ENCODE data around the gene LYPLA2.
"Not testable (repeated sequence)": the region's sequence is repeated elsewhere in the genome, so short reads cannot be mapped to it uniquely, and the experiment has no call there.

The LYPLA2 gene

DNA sequence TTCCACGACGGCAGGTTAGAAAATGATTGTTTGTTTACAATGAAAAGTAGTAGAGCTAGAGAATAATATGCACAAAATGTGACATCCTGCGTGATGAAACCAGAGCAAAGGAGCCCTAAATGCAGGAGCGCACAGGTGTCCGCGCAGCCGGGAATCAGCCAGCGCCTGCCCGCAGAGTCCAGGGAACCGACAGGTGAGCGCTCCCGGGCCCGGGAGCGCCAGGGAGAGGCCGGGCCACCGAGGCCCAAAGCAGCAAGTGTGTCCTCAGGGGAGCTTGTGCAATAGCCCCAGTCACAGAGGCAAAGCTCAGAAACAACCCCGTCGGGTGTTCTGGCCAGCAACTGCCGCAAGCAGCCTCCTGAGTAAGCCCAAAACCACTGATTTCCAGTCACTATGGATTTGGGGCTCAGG, 10.4 kb downstream of the LYPLA2 start:
- DNase-seq (ENCODE audit: low spot score) = no peak

DNA sequence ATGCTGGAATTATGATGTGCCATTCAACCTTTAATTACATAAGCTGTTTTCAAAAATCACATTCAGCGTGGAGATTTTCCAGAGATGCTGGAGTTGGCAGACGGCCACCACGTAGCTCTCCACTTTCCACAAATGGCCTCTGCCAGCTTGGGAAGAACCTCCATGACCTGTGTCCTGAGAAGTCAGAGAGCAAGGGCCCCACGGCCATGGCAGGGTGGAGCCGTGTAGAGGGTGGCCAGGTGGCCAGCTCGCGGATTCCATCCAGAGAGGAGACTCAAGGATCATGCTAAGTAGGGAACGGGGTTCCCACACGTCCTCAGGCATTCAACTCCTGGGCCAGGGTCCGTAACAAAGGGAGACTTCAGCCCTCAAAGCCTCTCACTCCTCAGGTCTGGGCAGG, 10.9 kb downstream of the LYPLA2 start:
- DNase-seq (ENCODE audit: low spot score) = no peak

DNA sequence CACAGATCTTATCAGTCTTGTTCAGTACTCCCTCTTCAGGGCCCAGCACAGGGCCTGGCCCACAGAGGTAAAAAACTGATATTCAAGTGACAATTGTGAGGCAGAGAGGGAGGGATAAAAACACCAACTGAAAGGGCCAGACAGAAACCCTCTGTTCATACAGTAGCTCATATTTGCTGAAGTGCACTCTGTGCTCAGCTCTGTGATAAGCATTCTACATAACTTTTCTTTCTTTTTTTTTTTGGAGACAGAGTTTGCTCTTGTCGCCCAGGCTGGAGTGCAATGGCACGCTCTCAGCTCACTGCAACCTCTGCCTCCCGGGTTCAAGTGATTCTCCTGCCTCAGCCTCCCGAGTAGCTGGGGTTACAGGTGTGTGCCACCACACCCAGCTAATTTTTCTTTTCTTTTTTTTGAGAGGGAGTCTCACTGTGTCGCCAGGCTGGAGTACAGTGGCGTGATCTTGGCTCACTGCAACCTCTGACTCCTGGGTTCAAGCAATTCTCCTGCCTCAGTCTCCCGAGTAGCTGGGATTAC, 11.9 kb downstream of the LYPLA2 start:
- DNase-seq (ENCODE audit: low spot score) = not testable (repeated sequence)

DNA sequence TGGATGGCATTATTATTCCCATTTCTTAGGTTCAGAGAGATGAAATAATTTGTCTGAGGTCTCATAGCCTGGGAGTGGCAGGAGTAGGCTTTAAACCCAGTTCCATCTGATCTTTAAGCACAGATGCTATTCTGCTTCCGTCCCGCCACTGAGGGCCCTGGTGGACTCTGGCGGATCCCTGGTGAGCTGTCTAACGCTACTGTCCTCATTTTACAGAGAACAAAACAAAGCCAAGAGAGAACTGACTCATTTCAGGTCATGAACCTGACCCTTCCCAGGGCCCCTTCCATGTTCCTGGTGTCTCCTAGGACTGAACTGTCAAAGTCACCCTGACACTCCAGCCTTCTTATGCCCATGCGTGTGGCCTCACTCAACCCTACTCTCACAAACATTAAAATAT, 12.7 kb downstream of the LYPLA2 start:
- no peak for DNase-seq (ENCODE audit: low spot score)

DNA sequence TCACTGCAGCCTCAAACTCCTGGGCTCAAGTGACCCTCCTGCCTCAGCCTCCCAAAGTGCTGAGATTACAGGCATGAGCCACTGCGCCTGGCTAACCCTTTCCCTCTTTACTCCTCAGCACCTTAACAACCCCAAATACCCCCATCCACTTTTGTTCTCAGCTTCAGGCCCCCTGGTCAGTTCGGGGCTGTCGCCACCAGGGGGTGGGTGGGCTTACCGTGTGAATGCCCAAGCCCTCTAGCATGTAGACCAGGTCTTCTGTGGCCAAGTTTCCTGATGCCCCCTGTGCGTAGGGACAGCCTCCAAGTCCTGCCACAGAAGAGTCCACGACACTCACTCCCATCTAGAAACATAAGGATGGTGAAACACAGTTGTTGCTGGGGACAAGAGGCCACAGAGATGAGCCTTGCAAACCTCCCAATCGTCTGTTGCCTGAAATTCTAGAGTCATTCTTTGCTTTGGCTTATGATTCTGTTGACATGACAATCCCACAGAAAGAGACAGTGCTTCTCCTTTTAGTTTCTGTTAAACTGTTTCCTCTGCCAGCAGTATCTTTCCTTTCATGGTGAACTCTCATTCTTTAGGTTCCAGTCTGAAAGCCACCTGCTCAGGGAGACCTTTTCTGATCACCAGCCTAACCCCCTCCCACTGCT, 13.4 kb downstream of the LYPLA2 start:
- no peak for DNase-seq (ENCODE audit: low spot score)

DNA sequence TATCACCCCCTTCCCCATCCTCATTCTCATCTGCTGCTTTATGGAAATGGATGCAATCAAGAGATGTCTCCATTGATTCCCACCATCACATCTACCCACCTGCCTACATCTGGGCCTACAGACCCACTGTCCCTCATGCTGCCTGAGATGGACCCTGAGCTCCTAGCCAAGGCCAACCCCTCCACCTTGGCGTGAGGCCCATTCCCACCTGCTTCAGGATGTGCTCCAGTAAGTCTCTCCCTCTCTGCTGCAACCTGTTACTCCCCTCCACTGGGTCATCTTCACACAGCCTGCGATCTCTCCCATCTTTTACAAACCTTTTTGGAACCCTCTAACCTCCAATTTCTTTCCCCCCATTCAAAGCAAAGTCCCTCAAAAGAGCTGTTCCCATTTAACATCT, 14.1 kb downstream of the LYPLA2 start:
- DNase-seq (ENCODE audit: low spot score) = no peak

DNA sequence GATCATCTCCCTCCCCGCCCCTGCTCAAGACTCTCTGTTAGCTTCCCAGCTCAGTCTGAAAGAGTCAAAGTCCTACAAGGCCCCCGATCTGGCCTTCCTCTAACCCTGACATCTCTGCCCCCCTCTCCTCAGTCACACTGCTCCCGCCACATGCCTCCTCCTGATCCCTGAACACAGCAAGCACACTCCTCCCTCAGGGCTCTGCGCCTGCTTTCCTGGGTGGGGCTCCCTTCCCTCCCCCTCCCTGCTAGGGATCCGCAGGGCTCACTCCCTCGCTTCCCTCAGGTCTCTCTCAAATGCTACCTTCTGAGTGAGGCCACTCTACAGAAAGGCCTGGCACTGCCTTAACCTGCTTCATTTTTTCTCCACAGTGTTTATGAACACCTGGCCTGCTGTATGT, 15.3 kb downstream of the LYPLA2 start:
- no peak for DNase-seq (ENCODE audit: low spot score)

DNA sequence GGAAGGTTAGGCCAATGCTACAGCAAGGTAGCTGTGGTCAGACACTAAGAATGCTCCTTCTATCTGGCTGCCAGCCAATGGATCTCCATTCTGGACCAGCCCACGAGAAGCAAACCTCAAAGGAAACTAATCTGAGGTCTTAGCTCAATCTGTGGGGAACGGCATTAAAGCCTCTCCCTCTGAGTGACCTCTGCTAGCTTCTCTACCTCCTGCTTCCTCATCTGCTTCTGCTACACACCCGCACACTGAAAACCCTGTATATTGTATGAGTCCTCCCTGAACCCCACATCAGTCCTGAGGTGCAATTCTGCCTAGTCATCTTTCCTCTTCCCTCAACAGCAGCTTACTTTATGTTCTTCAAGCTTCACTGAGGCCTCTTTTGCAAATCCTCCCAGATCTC, 16.5 kb downstream of the LYPLA2 start:
- DNase-seq (ENCODE audit: low spot score) = no peak

DNA sequence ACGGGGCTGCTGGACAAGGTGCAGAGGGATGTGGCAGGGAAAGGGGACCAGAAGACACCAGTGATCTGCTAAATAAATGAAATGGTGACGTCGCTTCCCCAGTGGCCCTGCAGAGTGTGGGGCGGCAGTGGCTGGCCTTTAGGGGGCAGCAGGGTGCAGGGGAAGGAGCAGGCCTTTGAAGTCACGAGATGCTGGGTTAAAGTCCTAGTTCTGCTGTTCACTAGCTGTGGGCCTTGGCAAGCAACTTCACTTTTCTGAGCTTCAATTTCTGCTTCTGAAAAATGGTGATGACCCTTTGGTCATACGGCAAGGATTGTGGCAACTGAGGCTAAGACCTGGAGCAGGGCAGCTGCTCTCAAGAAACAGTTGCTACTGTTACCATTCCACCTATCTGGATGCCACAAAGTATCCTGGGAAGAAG, 18.8 kb downstream of the LYPLA2 start:
- DNase-seq (ENCODE audit: low spot score) = peak; percentile 87

DNA sequence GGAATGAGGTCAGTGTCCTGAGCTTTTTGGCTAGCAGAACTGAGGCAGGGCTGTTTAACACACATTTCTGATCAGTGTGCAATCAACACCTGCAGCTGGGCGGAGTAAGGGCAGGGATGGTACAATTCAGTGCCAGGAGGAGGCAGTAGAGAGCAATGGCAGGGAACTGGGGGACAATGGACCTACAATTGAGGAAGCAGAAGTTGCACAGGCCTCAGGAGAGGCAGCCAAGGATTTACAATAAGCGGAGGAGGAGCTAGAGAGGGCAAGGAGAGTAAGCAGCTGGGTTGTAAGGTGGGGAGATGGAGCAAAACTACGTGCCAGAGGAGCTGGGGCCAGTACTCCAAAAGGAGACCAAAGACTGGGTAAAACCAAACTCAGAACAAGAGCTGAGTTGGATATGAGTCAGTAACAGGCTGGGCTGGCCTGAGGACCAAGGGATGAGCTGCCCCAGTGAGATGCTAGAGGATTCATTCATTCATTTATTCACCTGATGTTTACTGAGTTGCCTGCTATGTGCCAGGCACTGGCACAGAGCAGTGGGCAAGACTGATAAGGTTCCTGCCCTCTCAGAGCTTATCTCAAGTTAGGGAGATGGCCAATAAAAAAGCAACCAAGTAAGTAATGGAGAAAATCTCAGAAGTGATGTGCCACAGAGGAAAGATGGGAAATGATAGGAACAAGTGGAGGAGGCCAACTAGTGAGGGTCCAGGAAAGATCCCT, 20.0 kb downstream of the LYPLA2 start:
- DNase-seq (ENCODE audit: low spot score) = peak; percentile 53

DNA sequence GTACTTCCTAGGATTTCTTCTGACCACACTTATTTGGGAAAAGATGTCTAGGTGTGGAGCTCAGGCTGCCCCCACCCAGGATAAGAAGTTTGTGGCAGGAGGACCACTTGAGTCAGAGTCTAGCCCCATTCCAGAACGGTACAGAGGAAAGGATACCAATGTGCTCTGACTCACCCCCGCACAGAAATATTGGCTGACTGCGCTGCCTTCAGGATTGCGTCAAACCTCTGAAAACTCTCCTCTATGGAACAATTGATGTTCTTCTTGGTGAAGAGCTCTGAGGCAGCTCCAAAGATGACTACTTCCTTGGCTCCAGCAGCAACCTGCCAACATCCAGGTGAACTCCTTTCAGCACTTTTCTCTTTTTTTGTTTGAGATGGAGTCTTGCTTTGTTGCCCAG, 23.1 kb downstream of the LYPLA2 start:
- no peak for DNase-seq (ENCODE audit: low spot score)

DNA sequence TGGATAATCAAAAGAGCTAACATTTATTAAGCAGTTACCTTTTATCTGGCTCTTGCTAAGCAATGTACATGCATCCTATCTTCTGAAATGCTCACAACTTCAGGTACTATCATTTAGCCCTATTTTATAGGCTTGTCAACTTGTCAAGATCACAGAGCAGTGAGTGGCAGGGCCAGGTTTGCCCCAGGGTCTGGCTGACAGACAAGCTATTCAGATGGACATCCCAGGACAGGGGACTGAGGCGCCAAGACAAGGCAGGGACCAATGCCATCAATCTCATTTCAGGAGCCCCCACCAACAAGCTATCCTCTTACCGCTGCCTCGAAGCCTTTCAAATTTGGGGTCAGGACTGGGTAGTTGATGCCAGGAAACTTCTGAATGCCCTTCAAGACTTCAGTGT, 25.4 kb downstream of the LYPLA2 start:
- no peak for DNase-seq (ENCODE audit: low spot score)

DNA sequence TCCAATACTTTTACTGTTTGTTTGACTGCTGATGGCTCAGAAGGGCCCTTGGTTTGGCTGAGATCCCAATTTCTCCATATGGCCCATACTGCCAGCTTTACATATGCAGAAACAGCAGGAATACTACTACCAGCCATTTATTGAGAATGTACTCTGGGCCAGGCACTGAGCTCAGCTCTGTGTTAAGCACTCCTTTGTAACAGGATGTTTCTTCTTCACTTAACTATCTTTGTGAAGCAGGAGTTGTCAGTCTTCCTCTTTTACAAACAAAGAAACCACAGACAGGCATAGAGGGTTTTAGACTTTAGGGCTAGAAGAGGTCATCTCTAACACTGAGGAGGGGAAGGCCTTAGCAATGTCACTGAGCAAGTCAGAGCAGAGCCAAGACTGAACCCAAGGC, 26.0 kb downstream of the LYPLA2 start:
- no peak for DNase-seq (ENCODE audit: low spot score)

DNA sequence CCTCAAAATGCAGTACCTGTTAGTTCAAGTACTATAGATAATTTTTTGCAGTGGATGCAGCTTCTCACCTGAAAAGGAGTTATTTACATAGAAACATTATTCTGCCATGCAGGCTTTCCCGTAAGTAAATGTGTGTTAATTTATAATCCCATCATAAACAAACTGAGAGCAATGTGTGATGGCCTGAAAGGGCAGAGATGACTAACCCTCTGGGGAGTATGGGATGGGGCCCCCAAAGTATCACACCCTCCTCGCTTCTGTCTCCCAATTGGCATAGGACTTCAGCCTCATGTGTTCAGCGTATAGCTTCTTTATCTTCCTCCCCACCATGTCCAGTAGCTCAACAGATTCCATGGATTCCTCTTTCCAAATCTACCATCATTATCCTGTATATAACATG, 26.7 kb downstream of the LYPLA2 start:
- DNase-seq (ENCODE audit: low spot score) = no peak

DNA sequence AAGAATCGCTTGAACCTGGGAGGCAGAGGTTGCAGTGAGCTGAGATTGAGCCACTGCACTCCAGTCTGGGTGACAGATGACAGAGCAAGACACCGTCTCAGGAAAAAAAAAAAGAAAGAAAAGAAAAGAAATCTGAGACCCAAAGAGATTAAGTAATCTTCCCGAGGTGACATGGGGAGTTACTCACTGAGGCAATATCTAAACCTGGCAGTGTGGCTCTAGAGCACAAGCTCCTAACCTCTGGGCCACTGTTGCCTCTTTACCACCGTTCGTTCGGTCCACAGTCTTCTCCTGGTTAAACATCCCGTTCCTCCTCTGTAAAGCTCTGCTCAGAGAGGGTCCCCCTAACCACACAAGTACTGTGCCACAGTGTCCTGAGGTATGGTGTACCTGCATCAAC, 32.8 kb downstream of the LYPLA2 start:
- DNase-seq (ENCODE audit: low spot score) = no peak

DNA sequence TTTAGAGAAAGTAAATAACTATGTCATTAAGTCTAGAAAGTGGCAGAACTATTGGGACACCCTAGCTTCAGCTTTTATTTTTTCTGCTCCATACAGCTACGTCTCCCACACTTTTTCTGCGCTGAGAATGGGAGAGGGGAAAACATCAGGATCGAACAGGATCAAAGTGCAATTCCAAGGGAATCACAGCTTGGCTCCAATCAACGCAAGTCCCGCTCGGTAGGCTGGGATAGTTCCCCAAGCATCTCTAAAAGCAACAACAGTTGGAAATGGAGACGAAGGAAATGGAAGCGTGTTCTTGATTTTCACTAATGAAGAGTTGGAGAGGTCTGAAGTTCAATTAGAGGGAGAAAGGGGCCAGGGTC, 33.7 kb downstream of the LYPLA2 start:
- no peak for DNase-seq (ENCODE audit: low spot score)

DNA sequence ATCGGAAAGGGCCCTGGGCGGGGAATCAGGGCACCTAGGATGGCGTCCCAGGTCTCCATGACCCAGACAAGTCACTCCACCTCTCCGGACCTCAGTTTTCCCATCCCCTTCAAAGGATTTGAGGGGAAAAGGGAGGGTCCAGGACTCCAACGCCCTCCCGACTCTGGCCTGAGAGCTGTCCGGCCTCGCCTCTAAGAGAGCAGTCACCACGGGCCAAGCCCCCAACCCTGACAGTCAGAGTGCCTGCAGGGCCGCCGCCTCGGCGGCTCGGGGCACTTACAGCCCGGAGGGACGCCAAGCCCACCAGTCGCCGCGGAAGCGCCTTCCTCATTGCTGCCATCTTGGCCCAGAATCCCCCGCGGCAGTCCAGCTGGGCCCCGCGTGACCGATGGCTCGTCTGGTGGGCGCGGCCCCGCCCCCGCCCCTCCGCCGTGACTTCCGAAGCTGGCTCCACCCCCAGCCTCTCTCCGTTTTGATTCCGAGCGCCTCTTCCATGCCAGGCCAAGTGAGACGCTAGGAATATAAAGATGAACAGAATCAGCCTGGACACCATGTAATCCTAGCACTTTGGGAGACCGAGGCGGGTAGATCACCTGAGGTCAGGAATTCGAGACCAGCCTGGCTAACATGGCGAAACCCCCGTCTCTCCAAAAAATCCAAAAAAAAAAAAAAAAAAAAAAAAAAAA, 34.3 kb downstream of the LYPLA2 start, which contains the start of gene HMGCL:
TSS of gene HMGCL (minus strand) at position 354 of the 686 bp plus-strand sequence. CDS start at position 340, 14 bp downstream.
- DNase-seq (ENCODE audit: low spot score) = peak; percentile 86

DNA sequence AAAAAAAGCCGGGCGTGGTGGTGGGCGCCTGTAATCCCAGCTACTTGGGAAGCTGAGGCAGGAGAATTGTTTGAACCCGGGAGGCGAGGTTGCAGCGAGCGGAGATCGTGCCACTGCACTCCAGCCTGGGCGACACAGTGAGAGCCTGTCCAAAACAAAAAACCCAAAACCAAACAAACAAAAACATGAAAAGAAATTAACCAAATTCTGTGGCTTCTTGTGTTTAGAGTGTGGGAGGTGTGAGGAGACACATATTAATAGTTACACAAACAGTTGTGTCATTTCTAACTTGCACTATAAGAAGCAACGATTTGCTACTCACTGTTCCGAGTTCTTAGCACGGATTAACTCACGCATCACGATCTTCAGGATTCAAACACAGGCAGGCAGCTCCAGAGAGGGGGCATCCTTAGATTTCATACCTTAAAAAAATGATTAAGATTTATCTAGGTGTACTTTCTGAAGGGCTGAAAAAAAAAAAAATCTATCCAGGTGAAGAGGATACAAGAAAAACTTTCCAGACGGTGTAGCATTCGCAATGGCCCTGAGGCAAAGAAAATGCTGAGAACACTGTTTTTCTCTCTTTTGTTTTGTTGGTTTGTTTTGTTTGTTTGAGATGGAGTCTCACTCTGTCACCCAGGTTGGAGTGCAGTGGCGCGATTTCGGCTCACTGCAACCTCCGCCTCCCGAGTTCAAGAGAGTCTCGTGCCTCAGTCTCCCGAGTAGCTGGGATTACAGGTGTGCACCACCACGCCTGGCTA, 35.0 kb downstream of the LYPLA2 start:
- DNase-seq (ENCODE audit: low spot score) = peak; percentile 25

DNA sequence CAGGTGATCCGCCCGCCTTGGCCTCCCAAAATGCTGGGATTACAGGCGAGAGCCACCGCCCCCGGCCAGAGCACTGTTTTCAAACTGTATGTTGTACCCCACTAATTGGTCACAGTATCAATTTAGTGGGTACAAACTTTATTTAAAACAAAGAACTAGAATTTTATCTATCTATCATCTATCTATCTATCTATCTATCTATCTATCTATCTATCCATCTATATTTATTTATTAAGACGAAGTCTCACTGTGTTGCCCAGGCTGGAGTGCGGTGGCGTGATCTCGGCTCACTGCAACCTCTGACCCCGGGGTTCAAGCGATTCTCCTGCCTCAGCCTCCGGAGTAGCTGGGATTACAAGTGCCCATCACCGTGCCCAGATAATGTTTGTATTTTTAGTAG, 35.6 kb downstream of the LYPLA2 start:
- DNase-seq (ENCODE audit: low spot score) = not testable (repeated sequence)

DNA sequence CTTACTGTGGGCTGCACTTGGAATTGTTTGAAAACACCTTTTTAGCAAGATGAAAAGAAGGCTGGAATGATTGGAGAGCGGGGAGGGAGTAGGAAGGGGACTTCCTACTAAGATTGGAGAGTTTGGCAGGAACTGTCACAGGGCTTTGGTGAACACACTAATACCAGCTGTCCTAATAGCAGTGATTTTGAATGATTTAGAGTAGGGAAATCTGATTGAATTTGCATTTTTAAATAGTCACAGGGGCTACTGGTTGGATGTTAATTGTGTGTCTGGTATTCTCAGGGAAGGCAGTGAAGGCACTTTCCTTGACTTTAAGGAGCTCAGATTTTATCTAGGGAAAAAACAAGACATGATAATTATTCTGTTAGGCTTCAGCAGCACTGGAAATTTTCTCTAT, 36.8 kb downstream of the LYPLA2 start:
- DNase-seq (ENCODE audit: low spot score) = no peak

DNA sequence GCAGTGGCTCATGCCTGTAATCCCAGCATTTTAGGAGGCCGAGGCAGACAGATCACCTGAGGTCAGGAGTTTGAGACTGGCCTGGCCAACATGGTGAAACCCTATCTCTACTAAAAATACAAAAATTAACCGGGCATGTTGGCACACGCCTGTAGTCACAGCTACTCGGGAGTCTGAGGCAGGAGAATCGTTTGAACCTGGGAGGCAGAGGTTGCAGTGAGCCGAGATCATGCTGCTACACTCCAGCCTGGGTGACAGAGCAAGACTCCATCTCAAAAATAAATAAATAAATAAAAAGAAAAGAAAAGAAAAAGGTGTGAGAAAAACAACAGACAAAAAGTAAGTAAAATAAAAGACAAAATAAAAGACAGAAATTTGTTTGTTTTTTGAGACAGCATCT, 43.2 kb downstream of the LYPLA2 start:
- DNase-seq (ENCODE audit: low spot score) = not testable (repeated sequence)

DNA sequence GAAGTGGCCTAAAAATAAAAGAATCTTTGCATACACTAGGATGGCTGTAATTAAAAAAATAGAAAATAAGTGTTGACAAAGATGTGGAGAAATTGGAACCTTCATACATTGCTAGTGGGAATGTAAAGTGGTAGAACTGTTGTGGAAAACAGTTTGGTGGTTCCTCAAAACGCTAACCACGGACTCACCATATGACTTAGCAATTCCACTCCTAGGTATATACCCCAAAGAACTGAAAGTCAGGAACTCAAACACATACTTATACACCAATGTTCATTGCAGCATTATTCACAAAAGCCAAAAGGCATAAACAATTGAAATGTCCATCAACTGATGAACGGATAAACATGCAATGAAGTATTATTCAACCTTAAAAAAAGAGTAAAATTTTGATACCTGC, 45.1 kb downstream of the LYPLA2 start:
- no peak for DNase-seq (ENCODE audit: low spot score)
